NCI-H1048 (cell line): ENCODE measurements around the gene CAB39.

Source experiments
- DNase-seq: peaks from one replicate; lab custom pipeline; 2025; lab: John Stamatoyannopoulos, UW

The CAB39 gene

GRCh38 chr2:230821261-230821990 lies 108.8 kb downstream of the CAB39 start:
- no peak for DNase-seq

DNA sequence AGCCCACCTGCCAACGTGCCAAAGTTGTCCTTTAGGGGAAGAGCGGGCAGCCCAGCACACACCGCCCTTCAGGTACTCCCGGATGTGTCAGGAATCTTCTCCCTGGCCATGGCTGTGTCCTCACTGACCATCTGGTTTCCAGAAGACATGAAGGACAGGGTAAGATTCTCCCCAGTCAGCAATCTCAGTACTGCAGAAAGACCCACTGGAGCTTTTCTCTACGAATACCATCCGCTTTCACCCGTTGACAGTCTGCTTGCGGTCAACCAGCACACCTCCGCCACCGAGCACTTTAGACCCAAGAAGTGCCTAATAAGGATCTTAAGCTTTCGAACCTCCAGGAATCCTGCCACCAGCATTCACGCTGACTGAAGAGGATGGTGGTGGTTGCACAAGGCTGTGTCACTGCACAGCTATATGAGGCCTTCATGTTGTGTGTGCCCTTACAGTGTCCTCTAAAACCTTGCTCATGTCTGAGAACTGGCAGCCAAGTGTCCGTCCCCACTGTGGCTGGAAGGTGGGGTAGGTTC lies 109.4 kb downstream of the CAB39 start:
- no peak for DNase-seq

GRCh38 chr2:230823264-230823964 lies 110.8 kb downstream of the CAB39 start:
- no peak for DNase-seq

- peak; percentile 19 for DNase-seq
Observed at GRCh38 chr2:230824406-230824978, 111.8 kb downstream of the CAB39 start.

DNA sequence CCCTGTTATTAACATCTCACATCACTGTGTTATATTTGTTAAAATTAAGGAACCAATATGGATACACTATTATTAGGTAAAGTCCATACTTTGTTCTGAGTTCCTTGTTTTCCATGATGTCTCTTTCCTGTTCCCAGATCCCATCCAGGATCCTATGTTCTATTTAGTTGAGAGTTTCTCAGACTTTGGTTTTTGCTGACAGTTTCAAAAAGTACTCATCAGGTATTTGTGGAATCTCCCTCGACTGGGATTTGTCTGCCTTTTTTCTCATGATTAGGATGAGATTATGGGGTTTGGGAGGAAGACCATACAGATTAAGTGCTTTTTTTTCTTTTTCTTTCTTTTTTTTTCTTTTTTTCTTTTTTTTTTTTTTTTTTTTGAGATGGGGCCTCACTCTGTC lies 112.7 kb downstream of the CAB39 start:
- no peak for DNase-seq

GRCh38 chr2:230827774-230828271 lies 115.2 kb downstream of the CAB39 start:
- no peak for DNase-seq

GRCh38 chr2:230828272-230828961 lies 115.8 kb downstream of the CAB39 start:
- DNase-seq = no peak

DNA sequence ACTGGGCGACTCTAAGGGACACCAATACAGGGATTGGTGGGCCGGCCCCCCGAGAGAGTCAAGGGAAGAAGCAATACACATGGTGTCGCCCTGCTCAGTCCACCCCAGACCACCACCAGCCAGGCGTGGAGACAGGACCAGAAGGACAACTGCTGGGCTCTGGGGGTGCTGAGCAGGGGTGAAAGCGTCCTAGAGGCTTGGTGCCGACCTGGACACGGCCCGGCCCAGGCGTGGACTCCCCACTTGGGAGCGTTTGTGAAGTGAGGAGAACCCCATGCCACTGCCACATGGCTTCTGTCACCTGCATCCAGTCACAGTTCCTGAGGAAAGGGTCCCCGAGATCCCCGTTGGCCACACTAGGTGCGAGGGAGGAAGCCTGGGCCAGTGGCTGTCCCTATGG lies 116.7 kb downstream of the CAB39 start:
- DNase-seq = no peak

DNA sequence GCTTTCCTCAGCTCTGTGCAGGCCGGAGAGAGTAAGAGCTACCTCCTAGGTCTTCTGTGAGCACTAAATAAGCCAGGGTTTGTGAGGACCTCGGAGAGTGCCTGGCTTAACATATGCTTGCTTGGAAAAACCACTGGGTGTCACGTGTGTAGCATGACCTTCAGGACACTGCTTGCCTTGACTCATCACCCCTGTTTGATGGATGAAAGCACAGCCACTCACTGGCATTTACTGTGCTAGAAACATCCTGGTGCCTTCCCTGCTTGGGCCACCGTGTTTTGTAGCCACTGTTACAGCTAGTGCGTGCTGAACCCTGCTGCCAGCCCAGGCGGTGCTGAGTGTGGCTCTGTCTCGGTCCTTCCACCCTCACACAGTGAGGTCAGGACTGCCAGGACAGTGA lies 117.3 kb downstream of the CAB39 start:
- DNase-seq = no peak

- DNase-seq = no peak
Observed at GRCh38 chr2:230830428-230830827, 117.8 kb downstream of the CAB39 start.

- no peak for DNase-seq
Observed at GRCh38 chr2:230840301-230840700, 127.7 kb downstream of the CAB39 start.

GRCh38 chr2:230842473-230842872 lies 129.8 kb downstream of the CAB39 start:
- DNase-seq = no peak

DNA sequence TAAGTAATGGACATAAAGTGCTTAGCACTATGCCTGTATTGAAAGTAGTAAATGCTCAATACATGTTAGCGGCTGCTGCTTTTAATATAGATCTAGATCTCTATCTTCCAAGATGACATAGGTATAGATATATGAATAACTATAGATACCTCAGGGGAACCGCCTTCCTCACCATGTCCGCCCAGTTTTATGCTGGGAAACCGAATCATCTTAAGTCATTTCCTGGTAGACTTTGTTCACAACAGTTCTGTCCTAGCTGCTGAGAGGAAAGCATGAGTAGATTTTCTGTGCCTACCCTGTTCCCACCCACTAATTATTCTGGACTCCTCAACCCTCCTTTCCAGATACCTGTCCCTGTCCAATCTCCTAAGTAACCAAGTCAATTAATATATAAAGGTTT lies 130.5 kb downstream of the CAB39 start:
- DNase-seq = no peak

GRCh38 chr2:230846360-230846759 lies 133.7 kb downstream of the CAB39 start:
- DNase-seq = no peak

DNA sequence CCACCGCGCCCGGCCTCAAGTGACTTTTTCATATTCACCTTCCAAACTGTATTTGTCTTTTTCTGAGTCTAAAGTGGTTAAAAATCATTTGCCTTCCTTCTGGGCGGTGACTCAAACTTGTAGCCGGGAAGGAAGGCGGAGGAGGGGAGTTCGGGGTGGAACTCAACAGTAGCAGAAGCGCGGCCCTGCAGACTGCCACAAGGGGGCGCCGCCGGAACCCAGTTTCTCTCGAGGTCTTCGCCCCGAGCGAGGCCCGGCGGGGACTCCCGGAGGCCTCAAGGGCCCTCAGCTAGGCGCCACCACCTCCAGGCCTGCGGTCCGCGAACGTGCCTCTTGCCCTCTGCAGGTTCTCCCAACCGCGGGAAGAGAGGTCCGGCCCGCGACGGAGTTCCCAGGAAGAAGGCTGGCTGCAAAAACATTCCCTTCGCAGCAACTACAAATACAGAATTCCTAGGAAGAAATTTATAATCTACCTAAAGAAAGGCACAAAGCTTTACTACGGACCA lies 135.3 kb downstream of the CAB39 start:
- no peak for DNase-seq

GRCh38 chr2:230849633-230850357 lies 137.2 kb downstream of the CAB39 start:
- DNase-seq = no peak

GRCh38 chr2:230850358-230850658 lies 137.7 kb downstream of the CAB39 start:
- no peak for DNase-seq

- DNase-seq = no peak
Observed at GRCh38 chr2:230852113-230852512, 139.5 kb downstream of the CAB39 start.

- no peak for DNase-seq
Observed at GRCh38 chr2:230861552-230862255, 149.1 kb downstream of the CAB39 start.

DNA sequence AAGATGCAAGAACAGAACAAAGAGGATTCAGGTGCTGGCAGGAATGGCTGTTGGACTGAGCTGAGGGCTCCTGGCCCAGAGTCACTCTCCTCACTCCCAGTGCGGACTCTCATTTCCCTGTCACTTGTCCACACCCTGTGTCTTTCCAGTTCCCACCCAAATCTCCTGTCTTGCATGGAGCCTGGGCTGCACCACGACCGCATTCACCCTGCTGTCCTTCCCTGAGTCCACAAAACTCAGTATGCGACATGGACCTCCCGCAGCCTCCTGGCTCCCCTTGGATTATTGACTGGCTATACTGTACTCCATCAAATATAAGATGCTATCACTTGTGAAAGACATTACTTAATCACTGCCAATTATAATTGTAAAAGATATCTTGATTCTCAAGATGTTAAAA lies 149.7 kb downstream of the CAB39 start:
- DNase-seq = no peak

DNA sequence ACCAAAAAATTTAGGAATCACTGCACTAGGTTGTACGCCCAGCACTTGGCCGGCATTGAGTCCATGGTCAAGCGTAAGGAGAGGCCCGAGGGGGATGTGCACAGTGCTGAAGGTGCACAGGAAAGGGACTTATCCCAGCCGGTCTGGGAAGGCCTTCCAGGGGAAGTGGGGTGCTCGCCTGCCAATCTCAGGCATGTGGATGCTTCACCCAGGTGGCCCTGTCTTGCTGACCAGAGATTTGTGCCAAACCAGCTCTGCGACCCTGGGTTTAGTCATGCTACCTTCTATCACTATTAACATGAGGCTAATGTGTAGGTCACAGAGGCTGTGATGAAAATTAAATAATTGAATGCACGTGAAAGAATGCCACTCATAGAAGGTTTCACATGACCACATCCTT lies 150.4 kb downstream of the CAB39 start:
- no peak for DNase-seq
